Body of pancreas (tissue), 4 donors: ENCODE measurements around the gene GALNT9.

Experiments used
- CTCF ChIP-seq, 7 experiments: fragments of 450-650 bp in 4 of 7; fragments of 200-600 bp in 3 of 7; sonication (generic) in 3 of 7; IDR thresholded peaks; one replicate each; pipeline ENCODE4 v1.5.1; 2016 to 2019; ENCODE audit warnings: antibody characterized with exemption in 7 of 7
- POLR2A ChIP-seq, 3 donors: fragments of 450-650 bp; IDR thresholded peaks; one replicate each; pipeline ENCODE4 v1.6.1; 2016; ENCODE audit warnings: antibody characterized with exemption in 3 of 3, mild to moderate bottlenecking in 2 of 3

- TF ChIP-seq CTCF (IDR thresholded peaks at IDR 0.05), result no peak
- TF ChIP-seq POLR2A (IDR thresholded peaks at IDR 0.05), result no peak
Observed at GRCh38 chr12:132205271-132206045, 123.9 kb downstream of the GALNT9 start.
